HG03196 (cell line): ENCODE results near the gene CCDC141.
"Not testable (repeated sequence)": the region's sequence is repeated elsewhere in the genome, so short reads cannot be mapped to it uniquely, and the experiment has no call there.

Experiments used
- ATAC-seq: cut with Tn5 transposase; IDR thresholded peaks from one replicate; pipeline ENCODE4 v1.9.1; 2021; ENCODE audit not compliant: unreplicated experiment

CCDC141 gene

GRCh38 chr2:179049546-179050311, at the start of gene CCDC141:
Gene CCDC141 (minus strand): TSS chr2:179050137. CDS start chr2:179049941, 196 bp downstream.
- ATAC-seq, result peak; percentile 53

- no peak for ATAC-seq
These were observed 48.2 kb upstream of the CCDC141 start for GRCh38 chr2:179098080-179098689.

- no peak for ATAC-seq
These were observed 47.2 kb upstream of the CCDC141 start for GRCh38 chr2:179097131-179097530.

- ATAC-seq, result peak; percentile 98
These were observed 46.2 kb upstream of the CCDC141 start for GRCh38 chr2:179096090-179096489.

- ATAC-seq, result not testable (repeated sequence)
These were observed 43.0 kb upstream of the CCDC141 start for GRCh38 chr2:179092912-179093311.

GRCh38 chr2:179082697-179083096, 32.8 kb upstream of the CCDC141 start:
- ATAC-seq, result no peak

- no peak for ATAC-seq
These were observed 32.0 kb upstream of the CCDC141 start for GRCh38 chr2:179081954-179082353.

GRCh38 chr2:179072527-179072926, 22.6 kb upstream of the CCDC141 start:
- no peak for ATAC-seq

GRCh38 chr2:179071810-179072355, 21.9 kb upstream of the CCDC141 start:
- no peak for ATAC-seq

GRCh38 chr2:179070895-179071294, 21.0 kb upstream of the CCDC141 start:
- no peak for ATAC-seq

GRCh38 chr2:179069685-179070084, 19.7 kb upstream of the CCDC141 start:
- no peak for ATAC-seq

GRCh38 chr2:179068991-179069643, 19.2 kb upstream of the CCDC141 start:
- ATAC-seq, result no peak

- no peak for ATAC-seq
These were observed 9.2 kb upstream of the CCDC141 start for GRCh38 chr2:179059026-179059700.

GRCh38 chr2:179057737-179058136, 7.8 kb upstream of the CCDC141 start:
- ATAC-seq, result no peak

GRCh38 chr2:179053568-179053967, 3.6 kb upstream of the CCDC141 start:
- not testable (repeated sequence) for ATAC-seq

GRCh38 chr2:179051250-179051649, 1.3 kb upstream of the CCDC141 start:
- ATAC-seq, result no peak

GRCh38 chr2:179050755-179051154, 818 bp upstream of the CCDC141 start:
- no peak for ATAC-seq

GRCh38 chr2:179049203-179049545, 763 bp downstream of the CCDC141 start:
- ATAC-seq, result peak; percentile 37

GRCh38 chr2:179048099-179048498, 1.8 kb downstream of the CCDC141 start:
- no peak for ATAC-seq

GRCh38 chr2:179045602-179046001, 4.3 kb downstream of the CCDC141 start:
- not testable (repeated sequence) for ATAC-seq

- ATAC-seq, result no peak
These were observed 5.4 kb downstream of the CCDC141 start for GRCh38 chr2:179044500-179044899.
